ENCODE results near the gene VPS33A.

VPS33A gene

GRCh38 chr12:122226366-122227125 is 39.7 kb downstream of the VPS33A start:
- Histone ChIP-seq H3K9ac (peak overlapping the region in 4 of 11 experiments; percentile 28 to 63 (median 43); a peak in 6 of 22 replicates), H3K4me2 (peak overlapping the region; percentile 88 to 100 (median 94)), H4K20me1 (peaks cover 27 to 57% (median 49%) of the 10 kb centered on the region in 11 experiments; a peak in 20 of 22 replicates), H3K36me3 (peaks cover 42 to 57% (median 50%) of the 10 kb centered on the region in 11 experiments), H3K4me1 (peaks cover 42 to 52% (median 48%) of the 10 kb centered on the region in 10 experiments), H3K27ac (peak overlapping the region in 3 of 11 experiments; percentile 9 to 47 (median 27); a peak in 5 of 22 replicates), H3K4me3 (peak overlapping the region; percentile 32 to 60 (median 50); a peak in 19 of 20 replicates), H3K27me3 (no peaks in the 10 kb centered on the region), H3K9me3 (replicated peaks in 1 of 11) (no peaks in the 10 kb centered on the region)
- TF ChIP-seq Cebpa-rat (IDR thresholded peaks at IDR 0.05): no peak

DNA sequence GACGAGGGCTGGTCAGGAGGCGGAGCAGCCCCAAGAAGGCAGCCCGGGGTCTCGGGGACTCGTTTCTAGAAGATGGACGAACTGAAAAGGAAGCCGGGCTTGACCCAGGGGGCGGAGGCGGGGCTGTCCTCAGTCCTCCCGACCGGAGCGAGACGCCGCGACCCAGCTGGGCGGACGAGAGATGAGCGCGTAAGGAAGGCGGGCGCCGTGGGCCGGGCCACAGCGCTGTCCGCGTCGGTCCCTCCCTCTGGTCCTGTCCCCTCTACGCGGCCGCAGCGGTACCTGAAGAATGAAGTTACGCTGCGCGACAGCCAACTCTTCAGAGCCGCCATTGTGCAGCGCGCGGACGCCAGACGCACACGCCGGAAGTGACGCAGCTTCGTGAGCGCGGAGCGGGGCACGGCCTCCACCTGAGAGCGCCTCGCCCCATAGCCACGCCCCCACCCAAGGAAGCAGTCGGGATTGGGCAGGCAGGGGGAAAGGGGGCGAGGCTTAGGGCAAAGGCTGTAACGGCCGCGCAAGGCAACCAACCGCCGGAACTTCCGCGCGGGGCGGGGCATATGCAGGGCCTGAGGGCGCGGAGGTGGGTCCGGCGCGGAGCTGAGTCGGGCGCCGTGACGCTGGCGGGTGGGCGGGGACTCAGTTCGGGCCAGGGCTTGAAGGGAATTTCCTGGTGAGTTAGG is 40.5 kb downstream of the VPS33A start, which contains the start of gene DIABLO:
Gene DIABLO (minus strand): TSS at position 370 of the 683 bp plus-strand sequence. CDS start 38 bp downstream, at position 332.
- H3K9me3 ChIP-seq (replicated peaks in 1 of 11): no peaks in the 10 kb centered on the region
- no peak for TF ChIP-seq Cebpa-rat (IDR thresholded peaks at IDR 0.05)
- peak within 1 kb of the TSS; percentile 71 to 92 (median 88) for H3K27ac ChIP-seq
- peaks cover 34 to 65% (median 56%) of the 10 kb centered on the region in 11 experiments; a peak in 20 of 22 replicates for H4K20me1 ChIP-seq
- H3K9ac ChIP-seq: peak within 1 kb of the TSS; percentile 83 to 94 (median 89)
- H3K36me3 ChIP-seq: peaks cover 42 to 57% (median 50%) of the 10 kb centered on the region in 11 experiments
- peak within 1 kb of the TSS; percentile 92 to 100 (median 96) for H3K4me2 ChIP-seq
- H3K4me3 ChIP-seq: peak within 1 kb of the TSS; percentile 79 to 96 (median 88)
- no peaks in the 10 kb centered on the region for H3K27me3 ChIP-seq
- peaks cover 42 to 52% (median 48%) of the 10 kb centered on the region in 10 experiments for H3K4me1 ChIP-seq

DNA sequence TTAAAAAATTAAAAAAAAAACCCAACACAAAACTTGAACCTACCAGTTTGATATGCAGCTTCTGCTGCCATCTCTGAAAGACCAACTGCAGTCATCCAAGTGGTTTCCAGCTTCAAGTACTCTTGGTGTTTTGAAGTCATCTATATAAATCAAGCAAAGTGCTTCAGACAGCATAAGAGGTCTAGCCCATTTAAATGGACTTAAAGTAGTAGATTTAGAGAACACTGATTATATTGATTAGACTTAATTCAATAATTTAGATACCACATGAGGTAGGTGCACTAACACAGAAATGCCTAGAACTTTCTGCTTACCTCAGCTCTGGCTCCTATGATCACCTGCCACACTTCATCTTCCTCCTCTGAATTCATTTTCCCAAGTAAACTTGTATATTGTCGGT is 49.8 kb downstream of the VPS33A start:
- peaks cover 12 to 86% (median 53%) of the 10 kb centered on the region in 11 experiments; a peak in 18 of 22 replicates for H4K20me1 ChIP-seq
- no peaks in the 10 kb centered on the region for H3K9me3 ChIP-seq (replicated peaks in 1 of 11)
- no peaks in the 10 kb centered on the region for H3K27me3 ChIP-seq
- H3K4me1 ChIP-seq: peaks cover 0 to 13% (median 0%) of the 10 kb centered on the region in 10 experiments; a peak in 2 of 20 replicates
- H3K4me2 ChIP-seq: 0 out of 22 replicates have a peak overlapping the region, but pooled peaks of 1 of the 11 experiments have one; percentile 21
- 0 out of 22 replicates have a peak overlapping the region, but pooled peaks of 1 of the 11 experiments have one; percentile 15 for H3K9ac ChIP-seq
- H3K27ac ChIP-seq: no peak overlapping the region
- TF ChIP-seq Cebpa-rat (IDR thresholded peaks at IDR 0.05): no peak
- peaks cover 96 to 100% (median 98%) of the 10 kb centered on the region in 11 experiments for H3K36me3 ChIP-seq
- no peak overlapping the region for H3K4me3 ChIP-seq

DNA sequence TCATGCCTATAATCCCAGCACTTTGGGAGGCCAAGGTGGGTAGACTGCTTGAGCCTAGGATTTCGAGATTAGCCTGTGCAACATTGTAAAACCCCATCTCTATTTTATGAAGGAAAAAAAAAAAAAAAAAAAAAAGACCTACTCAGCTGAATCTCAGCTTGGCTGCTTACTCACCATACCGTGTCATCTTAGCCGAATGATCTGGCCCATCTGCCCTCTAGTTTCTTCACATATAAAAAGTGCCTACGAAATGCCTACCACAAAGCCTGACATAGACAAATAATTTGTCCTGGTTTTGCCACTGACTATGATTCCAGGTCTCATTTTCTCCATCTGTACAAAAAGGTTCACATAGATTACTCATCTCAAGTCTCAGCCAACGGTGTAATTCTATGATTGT is 50.5 kb downstream of the VPS33A start:
- Histone ChIP-seq H4K20me1 (peaks cover 5 to 86% (median 47%) of the 10 kb centered on the region in 11 experiments; a peak in 18 of 22 replicates), H3K4me3 (no peak overlapping the region), H3K4me1 (peaks cover 0 to 13% (median 0%) of the 10 kb centered on the region in 10 experiments; a peak in 2 of 20 replicates), H3K36me3 (peaks cover 96 to 100% (median 98%) of the 10 kb centered on the region in 11 experiments), H3K4me2 (0 out of 22 replicates have a peak overlapping the region, but pooled peaks of 1 of the 11 experiments have one; percentile 21), H3K27ac (no peak overlapping the region), H3K27me3 (no peaks in the 10 kb centered on the region), H3K9ac (no peak overlapping the region), H3K9me3 (replicated peaks in 1 of 11) (no peaks in the 10 kb centered on the region)
- TF ChIP-seq Cebpa-rat (IDR thresholded peaks at IDR 0.05): no peak

DNA sequence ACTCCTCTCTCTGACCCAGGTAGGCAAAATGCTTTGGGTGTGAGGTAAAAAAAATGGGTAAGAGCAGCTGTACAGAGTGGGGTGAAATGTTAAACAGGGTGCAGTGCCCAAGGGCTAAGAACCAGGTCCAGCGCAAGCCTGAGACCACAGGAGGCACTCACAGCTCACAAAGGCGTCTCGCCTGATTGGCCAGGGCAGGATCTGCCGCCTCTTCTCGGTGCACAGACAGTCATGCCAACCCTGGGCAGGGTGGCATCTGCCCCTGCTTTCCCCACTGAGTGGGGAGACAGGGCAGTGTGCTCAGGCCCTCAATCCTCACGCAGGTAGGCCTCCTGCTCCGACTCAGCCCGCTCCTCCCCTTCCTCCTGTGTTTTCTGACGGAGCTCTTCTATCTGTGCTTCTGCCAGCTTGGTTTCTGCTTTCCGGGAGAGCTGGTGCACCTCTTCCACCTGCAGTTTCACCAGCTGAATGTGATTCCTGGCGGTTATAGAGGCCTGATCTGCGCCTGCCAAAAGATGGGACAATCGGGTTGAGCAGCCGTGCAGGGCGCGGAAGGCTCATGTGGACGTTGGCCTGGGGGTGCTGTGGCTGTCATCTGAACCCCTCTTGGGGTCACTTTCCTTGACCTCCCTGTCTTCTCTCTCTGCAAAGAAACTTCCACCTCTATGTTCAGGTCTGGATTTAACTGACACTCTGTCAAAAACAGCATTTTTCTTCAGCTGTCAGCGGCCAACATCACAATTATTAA is 58.0 kb downstream of the VPS33A start:
- no peak for TF ChIP-seq Cebpa-rat (IDR thresholded peaks at IDR 0.05)
- H3K9me3 ChIP-seq (replicated peaks in 1 of 11): no peaks in the 10 kb centered on the region
- H3K27ac ChIP-seq: no peak overlapping the region
- no peak overlapping the region for H3K4me3 ChIP-seq
- peaks cover 64 to 74% (median 69%) of the 10 kb centered on the region in 11 experiments for H3K36me3 ChIP-seq
- peaks cover 12 to 28% (median 20%) of the 10 kb centered on the region in 10 experiments for H3K4me1 ChIP-seq
- H4K20me1 ChIP-seq: peaks cover 36 to 69% (median 56%) of the 10 kb centered on the region in 11 experiments; a peak in 21 of 22 replicates
- no peak overlapping the region for H3K4me2 ChIP-seq
- H3K9ac ChIP-seq: peak overlapping the region in 1 of 11 experiments; percentile 27; a peak in 2 of 22 replicates
- peaks cover 43 to 53% (median 47%) of the 10 kb centered on the region in 11 experiments for H3K27me3 ChIP-seq

GRCh38 chr12:122207391-122207790 is 58.9 kb downstream of the VPS33A start:
- Histone ChIP-seq H3K27ac (no peak overlapping the region), H4K20me1 (peaks cover 36 to 69% (median 59%) of the 10 kb centered on the region in 11 experiments; a peak in 21 of 22 replicates), H3K36me3 (peaks cover 55 to 65% (median 60%) of the 10 kb centered on the region in 11 experiments), H3K27me3 (peaks cover 52 to 62% (median 56%) of the 10 kb centered on the region in 11 experiments), H3K9me3 (replicated peaks in 1 of 11) (no peaks in the 10 kb centered on the region), H3K4me3 (no peak overlapping the region), H3K4me1 (peaks cover 19 to 34% (median 26%) of the 10 kb centered on the region in 10 experiments), H3K9ac (no peak overlapping the region), H3K4me2 (no peak overlapping the region)
- TF ChIP-seq Cebpa-rat (IDR thresholded peaks at IDR 0.05): no peak

- Histone ChIP-seq H3K4me2 (no peak overlapping the region), H3K4me3 (no peak overlapping the region), H3K9me3 (replicated peaks in 1 of 11) (no peaks in the 10 kb centered on the region), H3K36me3 (peaks cover 51 to 61% (median 56%) of the 10 kb centered on the region in 11 experiments), H3K27ac (no peak overlapping the region), H3K4me1 (peaks cover 20 to 34% (median 27%) of the 10 kb centered on the region in 10 experiments), H3K9ac (no peak overlapping the region), H4K20me1 (peaks cover 36 to 69% (median 59%) of the 10 kb centered on the region in 11 experiments; a peak in 21 of 22 replicates), H3K27me3 (peaks cover 56 to 66% (median 60%) of the 10 kb centered on the region in 11 experiments)
- TF ChIP-seq Cebpa-rat (IDR thresholded peaks at IDR 0.05): no peak
Observed at GRCh38 chr12:122206976-122207375, 59.3 kb downstream of the VPS33A start.

Measured in BLaER1 treated with 17β-estradiol and CSF1 and Interleukin-3, amounts not matched to agents 10 nM and 100 nM (cell line).